ENCODE data around the gene MRM3.

DNA sequence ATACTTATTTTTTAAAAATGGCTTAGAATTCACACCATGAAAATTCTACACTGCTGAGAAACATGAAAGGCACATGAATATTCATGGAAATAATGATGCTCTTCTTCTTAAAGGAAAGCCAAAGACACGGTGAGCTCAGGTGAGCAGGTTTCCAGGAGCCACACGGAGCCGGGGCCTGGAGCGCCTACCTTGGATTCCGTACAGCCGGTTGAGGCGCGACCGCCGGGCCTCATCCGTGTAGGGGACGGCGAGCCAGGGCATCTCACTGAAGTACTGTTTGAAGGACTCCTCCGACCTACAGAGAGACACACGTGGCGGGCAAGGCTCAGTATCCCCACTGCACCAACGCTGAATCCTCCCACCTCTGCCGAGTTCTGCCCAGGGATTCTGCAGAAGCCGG lies 37.1 kb downstream of the MRM3 start:
- TF ChIP-seq, protein P1, sequence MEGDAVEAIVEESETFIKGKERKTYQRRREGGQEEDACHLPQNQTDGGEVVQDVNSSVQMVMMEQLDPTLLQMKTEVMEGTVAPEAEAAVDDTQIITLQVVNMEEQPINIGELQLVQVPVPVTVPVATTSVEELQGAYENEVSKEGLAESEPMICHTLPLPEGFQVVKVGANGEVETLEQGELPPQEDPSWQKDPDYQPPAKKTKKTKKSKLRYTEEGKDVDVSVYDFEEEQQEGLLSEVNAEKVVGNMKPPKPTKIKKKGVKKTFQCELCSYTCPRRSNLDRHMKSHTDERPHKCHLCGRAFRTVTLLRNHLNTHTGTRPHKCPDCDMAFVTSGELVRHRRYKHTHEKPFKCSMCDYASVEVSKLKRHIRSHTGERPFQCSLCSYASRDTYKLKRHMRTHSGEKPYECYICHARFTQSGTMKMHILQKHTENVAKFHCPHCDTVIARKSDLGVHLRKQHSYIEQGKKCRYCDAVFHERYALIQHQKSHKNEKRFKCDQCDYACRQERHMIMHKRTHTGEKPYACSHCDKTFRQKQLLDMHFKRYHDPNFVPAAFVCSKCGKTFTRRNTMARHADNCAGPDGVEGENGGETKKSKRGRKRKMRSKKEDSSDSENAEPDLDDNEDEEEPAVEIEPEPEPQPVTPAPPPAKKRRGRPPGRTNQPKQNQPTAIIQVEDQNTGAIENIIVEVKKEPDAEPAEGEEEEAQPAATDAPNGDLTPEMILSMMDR (conservative IDR thresholded peaks at IDR 0.05; ENCODE audit: low read depth, low read length) = no peak
- TF ChIP-seq CHD1 (IDR thresholded peaks at IDR 0.05; ENCODE audit: low read depth, low read length) = no peak
- TF ChIP-seq BHLHE40 (IDR thresholded peaks at IDR 0.05; ENCODE audit: low read depth, low read length) = no peak
- no peak for TF ChIP-seq POLR2A (IDR thresholded peaks at IDR 0.05; ENCODE audit: low read depth, low read length)
- TF ChIP-seq, protein P2, sequence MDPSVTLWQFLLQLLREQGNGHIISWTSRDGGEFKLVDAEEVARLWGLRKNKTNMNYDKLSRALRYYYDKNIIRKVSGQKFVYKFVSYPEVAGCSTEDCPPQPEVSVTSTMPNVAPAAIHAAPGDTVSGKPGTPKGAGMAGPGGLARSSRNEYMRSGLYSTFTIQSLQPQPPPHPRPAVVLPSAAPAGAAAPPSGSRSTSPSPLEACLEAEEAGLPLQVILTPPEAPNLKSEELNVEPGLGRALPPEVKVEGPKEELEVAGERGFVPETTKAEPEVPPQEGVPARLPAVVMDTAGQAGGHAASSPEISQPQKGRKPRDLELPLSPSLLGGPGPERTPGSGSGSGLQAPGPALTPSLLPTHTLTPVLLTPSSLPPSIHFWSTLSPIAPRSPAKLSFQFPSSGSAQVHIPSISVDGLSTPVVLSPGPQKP (IDR thresholded peaks at IDR 0.05; ENCODE audit: borderline replicate concordance, low read depth, low read length) = no peak
- TF ChIP-seq SMC3 (IDR thresholded peaks at IDR 0.05; ENCODE audit: low read depth, low read length) = no peak
- no peak for TF ChIP-seq RAD21 (IDR thresholded peaks at IDR 0.05; ENCODE audit: low read length)

All from IMR-90 (cell line).